ENCODE data around the gene CFAP74.

CFAP74 gene

GRCh38 chr1:2020310-2020655, 16.7 kb upstream of the CFAP74 start:
- no peak for DNase-seq

- DNase-seq, result no peak
These were observed 16.2 kb upstream of the CFAP74 start for GRCh38 chr1:2019571-2020309.

- peak in 1 of 2 donors; percentile 36 for DNase-seq
These were observed 15.6 kb upstream of the CFAP74 start, which contains the start of gene GABRD for GRCh38 chr1:2019172-2019543. Gene GABRD (plus strand): TSS chr1:2019345. CDS start chr1:2019424, 79 bp downstream.

- DNase-seq, result no peak
These were observed 14.9 kb upstream of the CFAP74 start for GRCh38 chr1:2018217-2019171.

GRCh38 chr1:2016123-2016522, 12.5 kb upstream of the CFAP74 start:
- DNase-seq, result no peak

GRCh38 chr1:2014741-2015735, 11.5 kb upstream of the CFAP74 start:
- DNase-seq, result no peak

- DNase-seq, result no peak
These were observed 10.6 kb upstream of the CFAP74 start for GRCh38 chr1:2014181-2014580.

GRCh38 chr1:2009101-2010053, 5.8 kb upstream of the CFAP74 start:
- no peak for DNase-seq

GRCh38 chr1:2004856-2005255, 1.3 kb upstream of the CFAP74 start:
- no peak for DNase-seq

- DNase-seq, result no peak
These were observed 1.7 kb downstream of the CFAP74 start for GRCh38 chr1:2001773-2002411.

GRCh38 chr1:2000850-2001249, 2.7 kb downstream of the CFAP74 start:
- no peak for DNase-seq

- DNase-seq, result no peak
These were observed 3.2 kb downstream of the CFAP74 start for GRCh38 chr1:2000432-2000831.

- no peak for DNase-seq
These were observed 6.0 kb downstream of the CFAP74 start for GRCh38 chr1:1997576-1997975.

GRCh38 chr1:1996207-1996651, 7.4 kb downstream of the CFAP74 start:
- no peak for DNase-seq

- DNase-seq, result no peak
These were observed 9.1 kb downstream of the CFAP74 start for GRCh38 chr1:1994536-1994935.

- no peak for DNase-seq
These were observed 13.4 kb downstream of the CFAP74 start for GRCh38 chr1:1990222-1990621.

- DNase-seq, result no peak
These were observed 13.8 kb downstream of the CFAP74 start for GRCh38 chr1:1989789-1990188.

GRCh38 chr1:1989102-1989542, 14.5 kb downstream of the CFAP74 start:
- DNase-seq, result no peak

GRCh38 chr1:1988061-1988945, 15.3 kb downstream of the CFAP74 start:
- no peak for DNase-seq

GRCh38 chr1:1987142-1987510, 16.5 kb downstream of the CFAP74 start:
- DNase-seq, result no peak
